ENCODE results near the gene EIF2S1. TPM values are rescaled to one million over a fixed set of nuclear protein-coding genes. Genes with fewer than 3 reads are reported as not detected.
"Not testable (repeated sequence)": the region's sequence is repeated elsewhere in the genome, so short reads cannot be mapped to it uniquely, and the experiment has no call there.

Gene EIF2S1
- polyA plus RNA-seq, 1 donor = 103 TPM

GRCh38 chr14:67410313-67410712, 50.2 kb downstream of the EIF2S1 start:
- DNase-seq = no peak

GRCh38 chr14:67411370-67411769, 51.2 kb downstream of the EIF2S1 start:
- no peak for DNase-seq

- no peak for DNase-seq
Measured at GRCh38 chr14:67411820-67412421, 51.8 kb downstream of the EIF2S1 start, which contains the start of gene PLEK2. Gene PLEK2 (minus strand): TSS chr14:67412165. CDS start chr14:67412059, 106 bp downstream.

GRCh38 chr14:67413806-67414769, 54.0 kb downstream of the EIF2S1 start:
- no peak for DNase-seq

GRCh38 chr14:67415610-67416009, 55.5 kb downstream of the EIF2S1 start:
- not testable (repeated sequence) for DNase-seq

- no peak for DNase-seq
Measured at GRCh38 chr14:67416085-67416484, 56.0 kb downstream of the EIF2S1 start.

GRCh38 chr14:67416810-67417209, 56.7 kb downstream of the EIF2S1 start:
- no peak for DNase-seq

- no peak for DNase-seq
Measured at GRCh38 chr14:67417633-67418032, 57.5 kb downstream of the EIF2S1 start.

- no peak for DNase-seq
Measured at GRCh38 chr14:67418401-67419191, 58.5 kb downstream of the EIF2S1 start.

GRCh38 chr14:67420102-67420739, 60.1 kb downstream of the EIF2S1 start:
- no peak for DNase-seq

GRCh38 chr14:67421356-67422224, 61.5 kb downstream of the EIF2S1 start:
- no peak for DNase-seq

- no peak for DNase-seq
Measured at GRCh38 chr14:67423424-67423823, 63.3 kb downstream of the EIF2S1 start.

GRCh38 chr14:67424539-67424938, 64.4 kb downstream of the EIF2S1 start:
- no peak for DNase-seq

GRCh38 chr14:67425608-67426007, 65.5 kb downstream of the EIF2S1 start:
- DNase-seq = no peak

GRCh38 chr14:67426161-67426560, 66.0 kb downstream of the EIF2S1 start:
- no peak for DNase-seq

- peak; percentile 78 for DNase-seq
Measured at GRCh38 chr14:67426983-67427606, 67.0 kb downstream of the EIF2S1 start.

- no peak for DNase-seq
Measured at GRCh38 chr14:67428501-67429031, 68.4 kb downstream of the EIF2S1 start.

GRCh38 chr14:67429510-67430205, 69.5 kb downstream of the EIF2S1 start:
- DNase-seq = no peak

- no peak for DNase-seq
Measured at GRCh38 chr14:67432050-67432564, 72.0 kb downstream of the EIF2S1 start.

Measured in left kidney (tissue), 2 donors.